ENCODE results near the gene TRPM1.

GRCh38 chr15:31012455-31012854 is 89.1 kb downstream of the TRPM1 start:
- TF ChIP-seq, protein P1, sequence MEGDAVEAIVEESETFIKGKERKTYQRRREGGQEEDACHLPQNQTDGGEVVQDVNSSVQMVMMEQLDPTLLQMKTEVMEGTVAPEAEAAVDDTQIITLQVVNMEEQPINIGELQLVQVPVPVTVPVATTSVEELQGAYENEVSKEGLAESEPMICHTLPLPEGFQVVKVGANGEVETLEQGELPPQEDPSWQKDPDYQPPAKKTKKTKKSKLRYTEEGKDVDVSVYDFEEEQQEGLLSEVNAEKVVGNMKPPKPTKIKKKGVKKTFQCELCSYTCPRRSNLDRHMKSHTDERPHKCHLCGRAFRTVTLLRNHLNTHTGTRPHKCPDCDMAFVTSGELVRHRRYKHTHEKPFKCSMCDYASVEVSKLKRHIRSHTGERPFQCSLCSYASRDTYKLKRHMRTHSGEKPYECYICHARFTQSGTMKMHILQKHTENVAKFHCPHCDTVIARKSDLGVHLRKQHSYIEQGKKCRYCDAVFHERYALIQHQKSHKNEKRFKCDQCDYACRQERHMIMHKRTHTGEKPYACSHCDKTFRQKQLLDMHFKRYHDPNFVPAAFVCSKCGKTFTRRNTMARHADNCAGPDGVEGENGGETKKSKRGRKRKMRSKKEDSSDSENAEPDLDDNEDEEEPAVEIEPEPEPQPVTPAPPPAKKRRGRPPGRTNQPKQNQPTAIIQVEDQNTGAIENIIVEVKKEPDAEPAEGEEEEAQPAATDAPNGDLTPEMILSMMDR (IDR thresholded peaks at IDR 0.05) = no peak
- no peak for TF ChIP-seq POLR2A (IDR thresholded peaks at IDR 0.05)

Measured in adrenal gland (tissue), 5 donors.